DOHH2 (cell line): ENCODE measurements around the gene CAMTA1.

Experiments used
- H3F3A ChIP-seq: fragments of 200-600 bp; sonication (generic), shearing (Covaris generic); 2 replicates; pipeline ENCODE4 v1.6.0; 2016; ENCODE audit warnings: antibody characterized with exemption, mild to moderate bottlenecking; ENCODE audit not compliant: control insufficient read depth, insufficient read depth
- H3K27ac ChIP-seq: fragments of 200-600 bp; sonication (generic); 2 replicates; pipeline ENCODE4 v1.5.1; 2014; ENCODE audit warnings: low read depth, mild to moderate bottlenecking, low read length, moderate library complexity
- H3K27me3 ChIP-seq: fragments of 200-600 bp; sonication (generic); 2 replicates; pipeline ENCODE4 v1.6.1; 2014; ENCODE audit warnings: mild to moderate bottlenecking, low read length, mixed read lengths; ENCODE audit not compliant: control insufficient read depth
- H3K36me3 ChIP-seq: fragments of 200-600 bp; sonication (generic); 2 replicates; pipeline ENCODE4 v1.6.1; 2014; ENCODE audit warnings: mild to moderate bottlenecking, low read length, moderate library complexity, mixed read lengths; ENCODE audit not compliant: control insufficient read depth
- H3K4me1 ChIP-seq: fragments of 200-600 bp; sonication (generic); 2 replicates; pipeline ENCODE4 v1.6.1; 2014; ENCODE audit warnings: mild to moderate bottlenecking, low read length, mixed read lengths; ENCODE audit not compliant: control insufficient read depth
- H3K4me2 ChIP-seq: fragments of 200-600 bp; sonication (generic); 2 replicates; pipeline ENCODE4 v1.6.0; 2014; ENCODE audit warnings: mild to moderate bottlenecking, low read length, moderate library complexity
- H3K4me3 ChIP-seq: fragments of 200-600 bp; sonication (generic); 2 replicates; pipeline ENCODE4 v1.5.1; 2014; ENCODE audit warnings: mild to moderate bottlenecking, low read length, mixed read lengths
- H3K79me2 ChIP-seq: fragments of 200-600 bp; sonication (generic); 2 replicates; pipeline ENCODE4 v1.6.1; 2014; ENCODE audit warnings: mild to moderate bottlenecking, low read length, mixed read lengths; ENCODE audit not compliant: control insufficient read depth
- H3K9me2 ChIP-seq: fragments of 200-600 bp; sonication (generic); replicated peaks from 2 replicates; pipeline ENCODE4 v1.6.1; 2014; ENCODE audit warnings: mild to moderate bottlenecking, low read length, mixed read lengths; ENCODE audit not compliant: control insufficient read depth
- H3K9me3 ChIP-seq: fragments of 200-600 bp; sonication (generic); 2 replicates; pipeline ENCODE4 v1.6.1; 2014; ENCODE audit warnings: antibody characterized with exemption, low read length, mixed read lengths; ENCODE audit not compliant: control insufficient read depth, insufficient read depth
- H4K20me1 ChIP-seq: fragments of 200-600 bp; sonication (generic); 2 replicates; pipeline ENCODE4 v1.6.0; 2014; ENCODE audit warnings: low read depth, mild to moderate bottlenecking, antibody characterized with exemption, low read length, moderate library complexity; ENCODE audit not compliant: control insufficient read depth, insufficient read depth
- CTCF ChIP-seq: fragments of 200-600 bp; sonication (generic); IDR thresholded peaks from one replicate; pipeline ENCODE4 v1.5.1; 2014; ENCODE audit warnings: antibody characterized with exemption, mild to moderate bottlenecking, low read depth, low read length; ENCODE audit not compliant: poor library complexity, severe bottlenecking
- EZH2phosphoT487 ChIP-seq: fragments of 200-600 bp; sonication (generic); IDR thresholded peaks from 2 replicates; pipeline ENCODE4 v1.6.1; 2017; ENCODE audit warnings: borderline replicate concordance, mild to moderate bottlenecking, antibody characterized with exemption, low read length, moderate library complexity, mixed read lengths

The CAMTA1 gene

GRCh38 chr1:7586031-7586941, 801.0 kb downstream of the CAMTA1 start:
- Histone ChIP-seq H3K9me2 (no peaks in the 10 kb centered on the region), H4K20me1 (no peaks in the 10 kb centered on the region), H3K9me3 (no peaks in the 10 kb centered on the region), H3K36me3 (no peaks in the 10 kb centered on the region), H3K4me3 (no peak overlapping the region), H3K27ac (no peak overlapping the region), H3F3A (no peaks in the 10 kb centered on the region), H3K4me1 (no peaks in the 10 kb centered on the region), H3K4me2 (no peak overlapping the region), H3K27me3 (no peaks in the 10 kb centered on the region), H3K79me2 (no peaks in the 10 kb centered on the region)
- TF ChIP-seq CTCF (no peak), EZH2phosphoT487 (no peak)

DNA sequence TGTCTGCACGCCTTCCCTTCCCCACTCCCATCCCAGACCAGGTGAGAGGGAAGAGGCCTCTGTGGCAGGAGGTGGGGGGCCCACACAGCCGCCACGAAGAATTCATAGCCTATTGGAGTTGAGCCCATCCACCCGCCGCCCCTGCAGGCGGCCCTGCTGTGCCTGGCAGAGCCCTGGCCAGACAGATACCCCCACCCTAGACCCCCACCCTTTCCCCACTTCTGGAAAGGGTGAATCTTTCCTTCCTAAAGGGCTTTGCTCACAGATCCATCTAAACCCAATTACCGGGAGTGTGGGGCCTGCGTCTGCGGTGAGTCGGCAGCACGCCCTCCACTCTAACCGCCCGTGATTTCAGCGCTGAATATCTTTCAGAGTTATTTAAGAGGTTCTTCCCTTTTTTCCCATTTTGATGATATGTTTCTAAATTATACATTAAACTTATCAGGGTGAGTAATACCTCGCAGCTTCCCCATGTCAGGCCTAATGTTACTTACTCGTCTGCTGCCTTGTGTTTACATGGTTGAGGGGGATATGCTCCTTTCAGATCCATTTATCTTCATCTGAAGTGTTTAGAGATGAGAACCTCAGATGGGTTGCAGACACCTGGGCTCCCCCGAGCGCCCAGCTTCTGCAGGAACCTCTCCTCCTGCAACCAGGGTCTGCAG, 802.0 kb downstream of the CAMTA1 start:
- no peaks in the 10 kb centered on the region for H3K9me2 ChIP-seq
- H3K4me2 ChIP-seq = no peak overlapping the region
- H3F3A ChIP-seq = no peaks in the 10 kb centered on the region
- no peak for TF ChIP-seq CTCF
- TF ChIP-seq EZH2phosphoT487 = no peak
- no peaks in the 10 kb centered on the region for H3K79me2 ChIP-seq
- no peaks in the 10 kb centered on the region for H3K4me1 ChIP-seq
- H3K36me3 ChIP-seq = no peaks in the 10 kb centered on the region
- no peaks in the 10 kb centered on the region for H3K9me3 ChIP-seq
- no peak overlapping the region for H3K4me3 ChIP-seq
- no peak overlapping the region for H3K27ac ChIP-seq
- no peaks in the 10 kb centered on the region for H3K27me3 ChIP-seq
- H4K20me1 ChIP-seq = no peaks in the 10 kb centered on the region

DNA sequence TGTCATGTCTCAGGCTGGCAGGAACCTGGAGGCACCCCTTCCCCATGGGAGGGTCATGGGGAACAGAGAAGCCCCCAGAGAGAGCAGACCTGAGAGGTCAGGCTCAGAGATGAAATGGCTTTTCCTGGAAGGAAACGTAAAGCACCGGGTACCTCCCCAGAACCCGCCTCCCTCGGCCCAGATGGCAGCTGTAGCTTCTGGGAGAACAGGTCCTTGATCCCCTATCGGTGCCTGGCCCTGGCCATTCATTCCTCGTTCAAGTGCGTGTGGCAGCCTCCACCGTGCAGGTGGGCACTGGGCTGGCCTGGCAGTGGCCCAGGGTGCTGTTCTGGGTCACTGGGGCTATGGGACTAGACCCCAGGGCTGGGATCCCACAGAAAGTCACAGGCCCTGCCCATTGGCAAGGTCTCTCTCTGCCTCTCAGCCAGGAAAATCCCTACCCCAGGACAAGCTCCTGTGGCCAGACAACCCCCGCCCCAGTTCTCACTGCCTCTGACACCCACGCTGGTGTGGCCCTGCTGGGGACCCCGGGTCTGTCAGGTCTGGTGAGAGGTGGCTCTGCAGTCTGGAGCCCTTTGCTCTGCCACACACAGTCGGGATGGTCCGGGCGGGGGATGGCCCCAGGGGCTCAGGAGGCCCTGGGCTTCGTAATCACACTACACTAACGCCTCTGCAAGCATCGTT, 802.7 kb downstream of the CAMTA1 start:
- H3K4me1 ChIP-seq = no peaks in the 10 kb centered on the region
- no peaks in the 10 kb centered on the region for H3K9me2 ChIP-seq
- no peak overlapping the region for H3K27ac ChIP-seq
- no peaks in the 10 kb centered on the region for H4K20me1 ChIP-seq
- H3K4me2 ChIP-seq = no peak overlapping the region
- TF ChIP-seq CTCF = no peak
- no peak for TF ChIP-seq EZH2phosphoT487
- H3F3A ChIP-seq = no peaks in the 10 kb centered on the region
- H3K27me3 ChIP-seq = no peaks in the 10 kb centered on the region
- H3K36me3 ChIP-seq = no peaks in the 10 kb centered on the region
- H3K9me3 ChIP-seq = no peaks in the 10 kb centered on the region
- H3K79me2 ChIP-seq = no peaks in the 10 kb centered on the region
- H3K4me3 ChIP-seq = no peak overlapping the region
